Neural cell (in vitro differentiated cells): ENCODE measurements around the gene TSEN54. TPM values are rescaled to one million over a fixed set of nuclear protein-coding genes. Genes with fewer than 3 reads are reported as not detected.

ENCODE experiments used
- H2AFZ ChIP-seq: fragments of 200-600, 300-800 bp; sonication (generic), shearing (Covaris generic); 2 replicates; pipeline ENCODE4 v1.6.0; 2014; ENCODE audit warnings: low read depth, mild to moderate bottlenecking, antibody characterized with exemption, low read length, moderate library complexity
- H3F3A ChIP-seq: fragments of 200-600 bp; shearing (Covaris generic); 2 replicates; pipeline ENCODE4 v1.6.1; 2016; ENCODE audit warnings: mild to moderate bottlenecking, moderate library complexity, mixed read lengths, antibody characterized with exemption, low read length; ENCODE audit not compliant: insufficient read depth, poor library complexity, severe bottlenecking
- H3K27ac ChIP-seq: fragments of 200-600, 300-800 bp; sonication (generic), shearing (Covaris generic); 2 replicates; pipeline ENCODE4 v1.5.1; 2014; ENCODE audit warnings: mild to moderate bottlenecking, low read length, moderate library complexity
- H3K27me3 ChIP-seq: fragments of 300-800, 200-600 bp; sonication (generic), shearing (Covaris generic); 2 replicates; pipeline ENCODE4 v1.6.0; 2014; ENCODE audit warnings: mild to moderate bottlenecking, low read depth, low read length, moderate library complexity; ENCODE audit not compliant: insufficient read depth
- H3K36me3 ChIP-seq: fragments of 300-800, 200-600 bp; sonication (generic), shearing (Covaris generic); 2 replicates; pipeline ENCODE4 v1.5.1; 2014; ENCODE audit warnings: mild to moderate bottlenecking, antibody characterized with exemption, low read length, moderate library complexity; ENCODE audit not compliant: insufficient read depth
- H3K4me2 ChIP-seq: fragments of 300-800, 200-600 bp; sonication (generic), shearing (Covaris generic); 2 replicates; pipeline ENCODE4 v1.6.0; 2014; ENCODE audit warnings: mild to moderate bottlenecking, low read length
- H3K4me3 ChIP-seq: fragments of 300-800, 200-600 bp; sonication (generic), shearing (Covaris generic); 2 replicates; pipeline ENCODE4 v1.5.1; 2014; ENCODE audit warnings: mild to moderate bottlenecking, low read length, moderate library complexity
- H3K79me2 ChIP-seq: fragments of 200-600 bp; shearing (Covaris generic); replicated peaks from 2 replicates; pipeline ENCODE4 v1.6.0; 2014; ENCODE audit warnings: mild to moderate bottlenecking, low read length, moderate library complexity; ENCODE audit not compliant: insufficient read depth
- H3K9ac ChIP-seq: fragments of 300-800, 200-600 bp; sonication (generic), shearing (Covaris generic); 2 replicates; pipeline ENCODE4 v1.6.1; 2016; ENCODE audit warnings: mild to moderate bottlenecking, low read length, mixed read lengths
- H3K9me2 ChIP-seq: fragments of 200-600 bp; shearing (Covaris generic); 2 replicates; pipeline ENCODE4 v1.6.1; 2016; ENCODE audit warnings: mild to moderate bottlenecking, low read length, mixed read lengths; ENCODE audit not compliant: insufficient read depth
- H3K9me3 ChIP-seq: fragments of 200-600, 300-800 bp; sonication (generic), shearing (Covaris generic); 2 replicates; pipeline ENCODE4 v1.6.1; 2016; ENCODE audit warnings: mild to moderate bottlenecking, mixed run types, low read length, moderate library complexity, mixed read lengths
- H4K20me1 ChIP-seq: fragments of 200-600 bp; shearing (Covaris generic); 2 replicates; pipeline ENCODE4 v1.6.1; 2016; ENCODE audit warnings: mild to moderate bottlenecking, mixed run types; ENCODE audit not compliant: insufficient read depth
- CTCF ChIP-seq: fragments of 450-650 bp; IDR thresholded peaks from 2 replicates; pipeline ENCODE4 v1.5.1; 2014; ENCODE audit warnings: antibody characterized with exemption, mild to moderate bottlenecking, moderate library complexity; ENCODE audit not compliant: poor library complexity, severe bottlenecking
- EP300 ChIP-seq: fragments of 450-650 bp; conservative IDR thresholded peaks from 2 replicates; pipeline ENCODE4 v1.6.1; 2014; ENCODE audit warnings: antibody characterized with exemption, mild to moderate bottlenecking, moderate library complexity; ENCODE audit not compliant: poor library complexity, severe bottlenecking
- EZH2 ChIP-seq: fragments of 200-600, 300-800 bp; shearing (Covaris generic), sonication (generic); IDR thresholded peaks from 2 replicates; pipeline ENCODE4 v1.6.1; 2014; ENCODE audit warnings: antibody characterized with exemption, low read length, borderline replicate concordance, mild to moderate bottlenecking; ENCODE audit not compliant: insufficient read depth, poor library complexity, severe bottlenecking
- MXI1 ChIP-seq: fragments of 450-650 bp; conservative IDR thresholded peaks from 2 replicates; pipeline ENCODE4 v1.6.1; 2014; ENCODE audit warnings: antibody characterized with exemption, mild to moderate bottlenecking; ENCODE audit not compliant: poor library complexity, severe bottlenecking
- POLR2AphosphoS5 ChIP-seq: IDR thresholded peaks from 2 replicates; pipeline ENCODE4 v1.6.1; 2012
- RAD21 ChIP-seq: fragments of 450-650 bp; conservative IDR thresholded peaks from 2 replicates; pipeline ENCODE4 v1.6.1; 2014; ENCODE audit warnings: antibody characterized with exemption, mild to moderate bottlenecking, moderate library complexity
- REST ChIP-seq: IDR thresholded peaks from 2 replicates; pipeline ENCODE4 v1.6.1; 2012; ENCODE audit warnings: borderline replicate concordance
- SMC3 ChIP-seq: fragments of 450-650 bp; conservative IDR thresholded peaks from 2 replicates; pipeline ENCODE4 v1.6.1; 2014; ENCODE audit warnings: antibody characterized with exemption, mild to moderate bottlenecking, moderate library complexity; ENCODE audit not compliant: poor library complexity
- TAF1 ChIP-seq: IDR thresholded peaks from 2 replicates; pipeline ENCODE4 v1.6.1; 2012; ENCODE audit warnings: low read depth
- polyA plus RNA-seq: library from polyadenylated mRNA; depleted of rRNA; stranded (reverse); fragments of >200 nt; gene quantifications from 2 replicates; pipeline ENCODE4 v1.2.3, GENCODE V29; 2014

Gene TSEN54
- polyA plus RNA-seq, 1 donor from 2014 or later: 32.2 TPM

GRCh38 chr17:75511270-75511609, 5.1 kb upstream of the TSEN54 start (continued):
- TF ChIP-seq MXI1 (no peak), RAD21 (no peak), POLR2AphosphoS5 (no peak)

GRCh38 chr17:75511610-75512575, 4.4 kb upstream of the TSEN54 start:
- no peak overlapping the region for H3K27ac ChIP-seq
- no peaks in the 10 kb centered on the region for H3F3A ChIP-seq
- no peaks in the 10 kb centered on the region for H3K27me3 ChIP-seq
- TF ChIP-seq SMC3 (no peak), MXI1 (no peak), REST (no peak), CTCF (no peak), TAF1 (no peak), RAD21 (no peak), POLR2AphosphoS5 (no peak), EP300 (no peak), EZH2 (no peak)
- H3K4me3 ChIP-seq: peak overlapping the region; percentile 13
- H2AFZ ChIP-seq: no peak overlapping the region
- H3K4me2 ChIP-seq: no peak overlapping the region
- H3K9me3 ChIP-seq: no peaks in the 10 kb centered on the region
- no peaks in the 10 kb centered on the region for H3K9me2 ChIP-seq
- peaks cover 17% of the 10 kb centered on the region for H3K79me2 ChIP-seq
- H4K20me1 ChIP-seq: no peaks in the 10 kb centered on the region
- H3K36me3 ChIP-seq: no peaks in the 10 kb centered on the region
- no peak overlapping the region for H3K9ac ChIP-seq

DNA sequence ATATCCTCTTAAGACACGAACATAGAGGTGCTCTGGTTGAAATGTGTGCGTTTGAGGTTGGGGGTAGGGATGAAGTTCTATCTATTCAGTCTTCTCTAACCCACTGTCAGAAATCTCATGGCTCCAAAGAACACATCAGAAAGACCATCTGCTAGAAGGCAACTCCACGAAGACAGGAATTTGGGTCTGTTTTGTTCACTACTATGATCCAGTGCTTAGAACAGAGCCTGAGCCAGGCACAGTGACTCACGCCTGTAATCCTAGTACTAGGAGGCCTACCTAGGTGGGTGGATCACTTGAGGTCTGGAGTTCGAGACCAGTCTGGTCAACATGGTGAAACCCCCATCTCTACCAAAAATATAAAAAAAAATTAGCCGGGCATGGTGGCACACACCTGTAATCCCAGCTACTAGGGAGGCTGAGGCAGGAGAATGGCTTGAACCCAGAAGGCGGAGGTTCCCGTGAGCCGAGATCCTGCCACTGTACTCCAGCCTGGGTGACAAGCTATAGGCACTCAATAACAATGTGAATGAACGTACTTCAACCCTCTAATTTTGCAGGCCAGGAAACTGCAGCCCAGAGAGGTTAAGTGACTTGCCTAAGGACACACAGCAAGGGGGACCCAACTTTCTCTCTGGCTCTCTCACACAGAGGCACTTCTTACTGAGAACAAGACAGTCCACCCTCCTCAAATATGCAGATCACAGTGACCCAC, 3.2 kb upstream of the TSEN54 start:
- Histone ChIP-seq H3K27ac (no peak overlapping the region), H4K20me1 (no peaks in the 10 kb centered on the region)
- TF ChIP-seq SMC3 (no peak), EZH2 (no peak), EP300 (no peak), TAF1 (no peak), CTCF (no peak), POLR2AphosphoS5 (no peak)

More for the DNA sequence above, 3.2 kb upstream of the TSEN54 start:
- Histone ChIP-seq H3F3A (no peaks in the 10 kb centered on the region), H3K36me3 (no peaks in the 10 kb centered on the region), H3K4me2 (no peak overlapping the region), H3K27me3 (no peaks in the 10 kb centered on the region), H3K9me3 (no peaks in the 10 kb centered on the region), H2AFZ (no peak overlapping the region), H3K4me3 (peak overlapping the region; percentile 95), H3K9ac (no peak overlapping the region), H3K79me2 (peaks cover 17% of the 10 kb centered on the region), H3K9me2 (no peaks in the 10 kb centered on the region)
